GM19463 (cell line): ENCODE data around the gene PRKCA.

Experiments used
- ATAC-seq: cut with Tn5 transposase; IDR thresholded peaks from one replicate; pipeline ENCODE4 v1.9.1; 2021; ENCODE audit warnings: mild to moderate bottlenecking, moderate library complexity; ENCODE audit not compliant: unreplicated experiment

PRKCA gene

GRCh38 chr17:66407864-66408263 lies 105.5 kb downstream of the PRKCA start:
- ATAC-seq: no peak

GRCh38 chr17:66411520-66411919 lies 109.1 kb downstream of the PRKCA start:
- no peak for ATAC-seq

DNA sequence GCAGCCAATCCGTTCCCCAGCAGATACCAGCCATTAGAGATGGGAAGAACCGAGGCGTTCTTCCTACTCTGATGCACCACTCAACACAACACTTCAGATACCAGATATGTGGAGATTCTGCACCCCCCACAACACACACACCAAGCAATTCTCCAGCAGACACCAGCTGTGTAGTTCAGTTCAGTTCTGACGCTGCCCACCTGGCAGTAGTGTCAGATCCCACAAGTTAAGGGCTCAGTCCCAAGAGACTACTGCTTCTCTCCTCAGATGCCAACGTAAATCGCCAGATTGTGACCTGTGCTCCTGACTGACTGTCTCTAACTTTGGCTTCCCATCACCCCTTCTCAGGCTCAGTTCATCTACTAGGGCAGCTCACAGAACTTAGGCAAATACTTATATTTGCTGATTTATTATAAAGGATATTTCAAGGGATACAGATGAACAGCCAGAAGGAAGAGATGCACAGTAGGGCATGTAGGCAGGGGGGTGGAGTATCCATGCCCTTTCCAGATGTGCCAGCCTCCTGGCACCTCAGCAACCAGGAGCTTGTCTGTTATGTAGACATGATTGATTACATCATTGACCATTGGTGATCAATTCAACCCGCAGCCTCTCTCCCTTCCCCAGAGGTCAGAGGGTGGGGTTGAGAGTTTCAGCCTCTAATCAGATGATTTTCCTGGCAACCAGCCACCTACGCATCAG lies 110.6 kb downstream of the PRKCA start:
- no peak for ATAC-seq

- no peak for ATAC-seq
Measured at GRCh38 chr17:66413559-66414520, 111.4 kb downstream of the PRKCA start.

DNA sequence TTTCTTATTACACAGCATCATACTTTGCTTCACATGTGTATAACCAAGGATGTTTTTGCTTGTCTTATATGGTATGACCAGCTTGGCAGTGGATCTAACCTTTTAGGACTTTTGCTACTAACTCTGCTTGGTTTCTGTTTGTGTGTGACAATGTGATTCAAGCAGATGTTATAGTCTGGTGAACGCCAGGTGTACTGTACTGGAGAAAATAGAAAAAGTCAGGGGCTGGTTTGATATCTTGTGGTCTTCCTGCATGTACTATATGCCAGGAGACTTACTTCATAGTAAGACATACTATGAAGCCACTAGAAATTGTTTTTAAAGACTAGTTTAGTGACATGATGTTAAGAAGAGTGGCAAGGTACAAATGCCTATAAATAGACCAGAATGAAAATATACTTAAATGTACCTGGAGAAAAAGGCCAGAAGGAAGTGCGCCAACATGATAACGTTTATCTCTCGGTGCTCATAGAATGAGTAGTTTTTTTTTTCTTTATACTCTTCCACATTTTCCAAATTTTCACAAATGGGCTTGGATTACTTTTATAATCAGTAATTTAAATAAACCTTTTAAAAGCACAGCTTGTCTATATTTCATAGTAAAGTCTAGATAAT lies 112.3 kb downstream of the PRKCA start:
- ATAC-seq: no peak

DNA sequence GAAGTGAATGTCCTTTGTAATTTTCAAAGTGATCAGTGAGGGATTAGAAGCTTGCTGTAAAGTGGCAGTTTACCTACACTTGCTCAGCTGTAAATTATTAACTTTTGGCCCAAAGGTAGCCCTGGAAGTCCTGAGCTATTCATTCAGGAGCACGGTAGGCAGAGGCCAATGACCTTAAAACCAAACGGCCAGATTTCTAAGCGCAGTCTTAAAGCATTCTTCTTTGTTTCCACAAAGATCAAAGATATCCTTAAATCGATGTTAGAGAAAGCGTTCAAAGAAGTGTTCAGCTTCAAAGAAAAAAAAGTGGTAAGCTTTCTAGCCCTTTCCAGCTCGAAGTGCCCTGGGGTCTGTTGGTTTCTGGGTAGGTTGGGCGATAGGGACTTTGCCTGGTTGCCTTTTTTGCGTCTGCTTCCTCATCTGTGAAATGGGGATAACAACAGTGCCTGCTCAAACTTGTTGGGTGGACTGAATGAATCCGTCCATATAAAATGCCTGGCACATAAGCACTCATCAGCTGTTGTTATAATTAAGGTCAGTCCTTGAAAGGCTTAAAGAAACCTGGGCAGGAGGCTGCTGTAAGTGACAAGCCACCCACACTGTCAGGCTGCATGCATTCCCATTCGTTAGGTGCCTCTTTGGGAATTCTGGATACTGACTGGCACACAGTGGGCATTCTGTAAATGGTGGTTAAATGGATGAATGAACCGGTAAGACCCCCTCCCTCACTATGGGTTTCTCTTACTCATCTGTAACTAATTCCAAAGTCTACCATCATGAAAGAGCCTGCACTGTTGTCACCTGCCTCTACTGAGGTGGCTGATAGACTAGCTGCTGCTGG lies 113.2 kb downstream of the PRKCA start:
- no peak for ATAC-seq

GRCh38 chr17:66416207-66416940 lies 114.0 kb downstream of the PRKCA start:
- no peak for ATAC-seq

GRCh38 chr17:66417300-66417719 lies 114.9 kb downstream of the PRKCA start:
- no peak for ATAC-seq

GRCh38 chr17:66420961-66421371 lies 118.6 kb downstream of the PRKCA start:
- no peak for ATAC-seq

DNA sequence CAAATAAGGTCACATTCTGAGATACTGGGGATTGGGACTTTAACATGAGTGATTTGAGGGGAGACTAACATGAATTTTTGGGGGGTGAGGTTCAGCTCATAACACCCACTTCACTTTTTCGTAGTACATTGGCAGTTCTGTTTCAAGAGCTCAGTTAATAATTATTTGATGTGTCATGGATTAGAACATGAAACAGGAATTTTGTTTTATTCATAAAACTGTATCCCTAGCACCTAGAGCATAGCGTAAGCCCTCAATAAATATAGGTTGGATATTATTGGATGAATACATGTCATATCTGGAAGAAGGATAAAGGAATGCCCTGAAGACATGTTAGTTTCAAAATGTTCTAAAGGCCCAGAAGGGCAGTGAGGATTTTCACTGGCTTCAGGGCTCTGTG lies 119.8 kb downstream of the PRKCA start:
- no peak for ATAC-seq

DNA sequence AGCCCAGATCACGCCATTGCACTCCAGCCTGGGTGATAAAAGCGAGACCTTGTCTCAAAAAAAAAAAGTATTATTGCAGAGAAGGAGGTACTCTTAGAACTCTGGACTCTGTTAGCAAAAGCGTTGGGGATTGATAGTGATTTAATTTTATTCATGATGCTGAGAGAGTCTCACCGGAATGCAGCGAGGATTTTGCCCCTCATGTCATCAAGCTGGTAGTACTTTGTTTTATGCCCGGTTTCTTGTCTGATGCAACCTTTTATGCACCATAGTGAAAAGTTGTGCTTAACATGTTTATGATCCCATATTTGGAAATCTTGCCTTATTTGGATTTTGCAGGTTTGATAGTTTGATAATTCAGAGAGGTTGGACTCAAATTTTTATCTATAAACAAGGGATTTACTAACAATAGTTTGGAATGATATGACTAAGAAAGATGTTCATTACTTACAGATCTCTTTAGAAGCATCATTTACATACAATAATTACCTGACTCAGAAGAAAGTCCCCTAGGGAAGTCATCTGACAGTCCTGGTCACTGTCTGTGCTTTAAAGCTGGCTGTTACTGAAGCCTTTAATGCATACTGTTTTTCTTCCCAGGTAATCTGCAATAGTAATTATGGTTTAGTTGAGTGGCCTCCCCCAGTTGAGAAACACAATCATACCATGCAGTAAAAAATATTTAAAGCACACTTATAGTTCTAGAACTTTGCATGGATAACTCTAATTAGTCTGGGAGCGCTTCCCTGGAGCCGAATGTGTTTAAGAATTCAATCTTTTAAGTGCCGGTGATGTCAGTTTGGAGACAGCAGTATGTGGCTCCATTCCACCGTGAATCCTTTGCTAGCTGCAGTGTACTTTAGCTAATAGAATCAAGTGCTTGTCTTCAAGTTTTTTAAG lies 120.9 kb downstream of the PRKCA start:
- no peak for ATAC-seq

- no peak for ATAC-seq
Measured at GRCh38 chr17:66425756-66426396, 123.5 kb downstream of the PRKCA start.

DNA sequence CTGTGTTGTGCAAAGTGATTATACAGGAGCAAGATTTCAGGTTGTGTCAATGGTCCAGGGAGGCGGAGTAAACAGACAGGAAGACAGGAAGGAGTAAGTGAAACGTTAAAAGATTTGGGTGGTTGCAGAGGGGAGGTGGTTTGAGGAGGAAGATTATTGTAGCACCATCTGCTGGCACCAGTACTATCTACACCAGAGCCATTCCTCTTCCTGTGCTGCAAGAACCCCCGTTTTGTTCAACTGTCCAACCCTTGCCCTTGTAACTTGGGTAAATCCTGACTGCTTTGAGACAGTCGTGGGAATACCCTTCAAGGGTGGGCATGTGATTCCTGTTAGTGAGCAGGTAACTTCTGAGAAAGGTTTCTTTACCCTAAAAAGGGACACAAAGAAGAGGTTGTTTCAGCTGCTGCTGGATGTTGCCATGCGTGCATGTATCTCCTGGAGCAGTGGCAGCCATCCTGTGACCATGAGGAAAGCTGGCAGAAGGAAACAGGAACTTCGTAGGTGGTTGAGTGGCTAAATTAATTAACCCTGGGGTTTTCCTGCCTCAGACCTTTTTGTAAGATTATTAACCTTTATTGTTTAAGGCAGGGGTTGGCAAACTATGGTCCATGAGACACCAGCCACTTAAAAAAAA lies 124.1 kb downstream of the PRKCA start:
- ATAC-seq: no peak

- no peak for ATAC-seq
Measured at GRCh38 chr17:66427134-66427533, 124.7 kb downstream of the PRKCA start.

GRCh38 chr17:66429680-66430079 lies 127.3 kb downstream of the PRKCA start:
- ATAC-seq: no peak

GRCh38 chr17:66430846-66431795 lies 128.7 kb downstream of the PRKCA start:
- no peak for ATAC-seq

DNA sequence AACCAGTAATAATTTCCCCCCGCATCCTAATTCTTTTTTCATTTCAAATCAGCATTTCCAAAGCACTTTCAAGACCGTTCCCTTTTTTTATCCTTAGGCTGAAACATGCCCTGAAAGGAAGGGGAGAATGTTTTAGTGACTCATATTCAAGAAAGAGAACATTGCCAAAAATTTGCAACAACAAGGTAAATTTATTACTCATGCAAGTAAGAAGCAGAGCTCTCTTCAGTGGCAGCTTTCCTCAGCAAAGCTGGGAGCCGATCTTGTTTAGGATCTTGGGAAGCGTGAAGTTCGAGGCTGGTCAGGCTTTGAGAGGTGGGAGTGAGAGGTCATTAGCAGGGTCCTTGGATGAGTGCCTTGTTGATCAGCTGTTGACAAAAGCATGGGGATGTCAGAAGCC lies 129.5 kb downstream of the PRKCA start:
- no peak for ATAC-seq
